NCI-H1436 (cell line): ENCODE data around the gene BLMH.
"Not testable (repeated sequence)": the region's sequence is repeated elsewhere in the genome, so short reads cannot be mapped to it uniquely, and the experiment has no call there.

Experiments used
- DNase-seq: peaks from one replicate; lab custom pipeline; 2025; lab: John Stamatoyannopoulos, UW

Gene BLMH

GRCh38 chr17:30229012-30229411, 62.7 kb downstream of the BLMH start:
- DNase-seq: no peak

- no peak for DNase-seq
These were observed 63.7 kb downstream of the BLMH start for GRCh38 chr17:30228011-30228410.

- DNase-seq: no peak
These were observed 64.9 kb downstream of the BLMH start for GRCh38 chr17:30226878-30227277.

GRCh38 chr17:30225919-30226553, 65.7 kb downstream of the BLMH start:
- DNase-seq: no peak

GRCh38 chr17:30225112-30225511, 66.6 kb downstream of the BLMH start:
- DNase-seq: no peak

GRCh38 chr17:30224419-30224960, 67.3 kb downstream of the BLMH start:
- no peak for DNase-seq

- DNase-seq: no peak
These were observed 69.0 kb downstream of the BLMH start for GRCh38 chr17:30222721-30223175.

GRCh38 chr17:30222251-30222650, 69.5 kb downstream of the BLMH start:
- DNase-seq: no peak

GRCh38 chr17:30221346-30221745, 70.4 kb downstream of the BLMH start:
- no peak for DNase-seq

- no peak for DNase-seq
These were observed 71.3 kb downstream of the BLMH start for GRCh38 chr17:30220414-30220813.

GRCh38 chr17:30219833-30220232, 71.9 kb downstream of the BLMH start:
- no peak for DNase-seq

GRCh38 chr17:30219315-30219714, 72.4 kb downstream of the BLMH start:
- no peak for DNase-seq

- no peak for DNase-seq
These were observed 72.9 kb downstream of the BLMH start for GRCh38 chr17:30218799-30219198.

- no peak for DNase-seq
These were observed 73.9 kb downstream of the BLMH start for GRCh38 chr17:30217746-30218245.

GRCh38 chr17:30217054-30217453, 74.7 kb downstream of the BLMH start:
- DNase-seq: no peak

GRCh38 chr17:30212750-30213149, 79.0 kb downstream of the BLMH start:
- DNase-seq: no peak

- no peak for DNase-seq
These were observed 80.4 kb downstream of the BLMH start for GRCh38 chr17:30211371-30211770.

- DNase-seq: no peak
These were observed 80.8 kb downstream of the BLMH start for GRCh38 chr17:30210901-30211300.

GRCh38 chr17:30210366-30210765, 81.4 kb downstream of the BLMH start:
- no peak for DNase-seq

GRCh38 chr17:30209930-30210329, 81.8 kb downstream of the BLMH start:
- DNase-seq: no peak

- no peak for DNase-seq
These were observed 83.5 kb downstream of the BLMH start for GRCh38 chr17:30208214-30208613.

GRCh38 chr17:30207655-30208054, 84.1 kb downstream of the BLMH start:
- no peak for DNase-seq

GRCh38 chr17:30203471-30203981, 88.2 kb downstream of the BLMH start:
- DNase-seq: no peak

GRCh38 chr17:30200656-30201055, 91.1 kb downstream of the BLMH start:
- not testable (repeated sequence) for DNase-seq
